Pancreas (tissue), 10 donors: Measurements from ENCODE around the gene CERT1. TPM values are rescaled to one million over a fixed set of nuclear protein-coding genes. Genes with fewer than 3 reads are reported as not detected.

Experiments
- ATAC-seq, 4 donors: fragments of 200-7000 bp; cut with Tn5 transposase; one replicate each; pipeline versions ENCODE4 v1.8.0 to v1.9.1; 2020; ENCODE audit warnings: mild to moderate bottlenecking in 4 of 4, moderate library complexity in 4 of 4
- DNase-seq, 6 donors: peaks; one replicate each; pipeline ENCODE4 v3.0.0-alpha.2; 2020
- FAIRE-seq: peaks from 2 replicates; lab custom pipeline; 2012; peaks lifted over from hg19 to GRCh38; lab: Jason Lieb, UNC
- H3K27ac ChIP-seq, 4 donors: fragments of 200-600 bp; sonication (generic); 1 replicate in 3 of 4; 2 replicates in 1 of 4; pipeline versions ENCODE4 v1.5.0 to v1.8.0; 2020
- H3K27me3 ChIP-seq, 4 donors: fragments of 200-600 bp; one replicate each; pipeline ENCODE4 v1.8.0; 2021
- H3K36me3 ChIP-seq, 3 donors: fragments of 200-600 bp; sonication (generic) in 1 of 3; one replicate each; pipeline versions ENCODE4 v1.5.0 to v1.8.0; 2020 to 2021
- H3K4me1 ChIP-seq, 3 donors: fragments of 200-600 bp; one replicate each; pipeline ENCODE4 v1.8.0; 2021
- H3K4me3 ChIP-seq, 4 donors: fragments of 200-600 bp; sonication (generic) in 2 of 4; one replicate each; pipeline versions ENCODE4 v1.5.0 to v1.8.0; 2020 to 2021
- H3K9me3 ChIP-seq, 4 donors: fragments of 200-600 bp; one replicate each; pipeline ENCODE4 v1.8.0; 2021
- CTCF ChIP-seq, 4 donors: fragments of 200-600 bp; sonication (generic) in 3 of 4; IDR thresholded peaks; one replicate each; pipeline versions ENCODE4 v1.5.0 to v1.8.0; 2021; ENCODE audit warnings: antibody characterized with exemption in 4 of 4
- WGBS, 2 donors: extraction: QIAGEN DNeasy Blood & Tissue Kit; methylation state at CpG; one replicate each; pipeline ENCODE4 v1.1.7; 2013; 5-methylcytosine and 5-hydroxymethylcytosine counted together
- intact Hi-C, 3 donors: fragments of 100-400 bp; cut with DNase I; formaldehyde crosslinking; loops; one replicate each; pipeline versions ENCODE4 v1.11.1 to v1.14.2; 2022
- polyA plus RNA-seq, 2 donors: library from polyadenylated mRNA; stranded (reverse); fragments of 200-250 nt; gene quantifications; one replicate each; pipeline ENCODE4 v1.2.3, GENCODE V29; 2013
- total RNA-seq, 6 donors: library from RNA; stranded (reverse); fragmentation: NEBNext Ultra II Directional in 4 of 6; extraction: Animal tissue kit (Norgen Biotek cat#: 25700) in 4 of 6; gene quantifications; one replicate each; pipeline versions ENCODE4 v1.2.1 to v1.2.4, GENCODE V29; 2021 to 2023
- donor health status: healthy with polysubstance abuse.
- donor health status: DM: no; HTN: no; CAD: no; lungs with moderate emphysema.
- donor health status: DM: no; HTN: no; CAD: no.
- donor health status: control.
- donor health status: control.
- donor health status: Bipolar disorder and iron deficiency.
- donor health status: DM: yes; HTN: yes; CAD: no.
- donor health status: DM: no; HTN: no; CAD: no.
- donor health status: DM: no; HTN: no; CAD: no.
- donor health status: DM: yes; HTN: yes; CAD: no.

The CERT1 gene
- total and polyA plus RNA-seq, 8 donors, result 6.2 to 22.7 (median 11.1) TPM

GRCh38 chr5:75380099-75380498 is 131.3 kb downstream of the CERT1 start:
- DNase-seq (no peak), FAIRE-seq (no peak), ATAC-seq (no peak)
- Histone ChIP-seq H3K36me3 (peaks cover 0 to 50% (median 12%) of the 10 kb centered on the region in 3 donors), H3K4me3 (no peak overlapping the region), H3K9me3 (no peaks in the 10 kb centered on the region), H3K4me1 (no peaks in the 10 kb centered on the region), H3K27ac (no peak overlapping the region), H3K27me3 (no peaks in the 10 kb centered on the region)
- intact Hi-C loops, result no loop called here
- TF ChIP-seq CTCF (IDR thresholded peaks at IDR 0.05), result no peak
- WGBS, 2 donors, result 83 to 90% methylated on average over 1 of the region's 1 CpG

GRCh38 chr5:75375414-75375813 is 136.0 kb downstream of the CERT1 start:
- Histone ChIP-seq H3K36me3 (peaks cover 0 to 24% (median 6%) of the 10 kb centered on the region in 3 donors), H3K4me3 (no peak overlapping the region), H3K9me3 (no peaks in the 10 kb centered on the region), H3K4me1 (no peaks in the 10 kb centered on the region), H3K27me3 (no peaks in the 10 kb centered on the region), H3K27ac (no peak overlapping the region)
- WGBS, 2 donors, result 96% methylated on average over 4 of the region's 4 CpGs
- no peak for TF ChIP-seq CTCF (IDR thresholded peaks at IDR 0.05)
- no peak for DNase-seq
- FAIRE-seq, result no peak
- no peak for ATAC-seq
- intact Hi-C loops, result no loop called here

GRCh38 chr5:75374394-75374814 is 137.0 kb downstream of the CERT1 start:
- no peak for TF ChIP-seq CTCF (IDR thresholded peaks at IDR 0.05)
- intact Hi-C loops, result no loop called here
- Histone ChIP-seq H3K9me3 (no peaks in the 10 kb centered on the region), H3K27ac (no peak overlapping the region), H3K36me3 (peaks cover 0 to 17% (median 6%) of the 10 kb centered on the region in 3 donors), H3K27me3 (no peaks in the 10 kb centered on the region), H3K4me1 (no peaks in the 10 kb centered on the region), H3K4me3 (no peak overlapping the region)
- WGBS, 2 donors, result 65 to 66% methylated on average over 12 of the region's 12 CpGs
- FAIRE-seq (no peak), DNase-seq (no peak), ATAC-seq (no peak)

- FAIRE-seq, result no peak
- TF ChIP-seq CTCF (IDR thresholded peaks at IDR 0.05), result no peak
- Histone ChIP-seq H3K4me3 (no peak overlapping the region), H3K27ac (no peak overlapping the region), H3K27me3 (no peaks in the 10 kb centered on the region), H3K4me1 (no peaks in the 10 kb centered on the region), H3K9me3 (no peaks in the 10 kb centered on the region), H3K36me3 (peaks cover 0 to 14% (median 6%) of the 10 kb centered on the region in 3 donors)
- no peak for DNase-seq
- no peak for ATAC-seq
- 61 to 65% methylated on average over 2 of the region's 2 CpGs for WGBS, 2 donors
- intact Hi-C loops, result no loop called here
These were observed 137.6 kb downstream of the CERT1 start for GRCh38 chr5:75373862-75374261.

GRCh38 chr5:75368391-75368790 is 143.0 kb downstream of the CERT1 start:
- H3K4me3 ChIP-seq, result no peak overlapping the region
- intact Hi-C loops, result no loop called here
- DNase-seq (no peak), ATAC-seq (no peak), FAIRE-seq (no peak)
- no peaks in the 10 kb centered on the region for H3K9me3 ChIP-seq
- H3K36me3 ChIP-seq, result no peaks in the 10 kb centered on the region
- peaks cover 0 to 2% (median 0%) of the 10 kb centered on the region in 3 donors for H3K4me1 ChIP-seq
- no peak for TF ChIP-seq CTCF (IDR thresholded peaks at IDR 0.05)
- no peaks in the 10 kb centered on the region for H3K27me3 ChIP-seq
- H3K27ac ChIP-seq, result no peak overlapping the region
- WGBS, 2 donors, result 90 to 92% methylated on average over 4 of the region's 4 CpGs
